Embryonic facial prominence (tissue), 1 donor: Measurements from ENCODE around the gene JMJD1C.

ENCODE experiments used
- DNase-seq: peaks from one replicate; pipeline ENCODE4 v3.0.0-alpha.2; 2016; ENCODE audit errors: extremely low spot score

The JMJD1C gene

DNA sequence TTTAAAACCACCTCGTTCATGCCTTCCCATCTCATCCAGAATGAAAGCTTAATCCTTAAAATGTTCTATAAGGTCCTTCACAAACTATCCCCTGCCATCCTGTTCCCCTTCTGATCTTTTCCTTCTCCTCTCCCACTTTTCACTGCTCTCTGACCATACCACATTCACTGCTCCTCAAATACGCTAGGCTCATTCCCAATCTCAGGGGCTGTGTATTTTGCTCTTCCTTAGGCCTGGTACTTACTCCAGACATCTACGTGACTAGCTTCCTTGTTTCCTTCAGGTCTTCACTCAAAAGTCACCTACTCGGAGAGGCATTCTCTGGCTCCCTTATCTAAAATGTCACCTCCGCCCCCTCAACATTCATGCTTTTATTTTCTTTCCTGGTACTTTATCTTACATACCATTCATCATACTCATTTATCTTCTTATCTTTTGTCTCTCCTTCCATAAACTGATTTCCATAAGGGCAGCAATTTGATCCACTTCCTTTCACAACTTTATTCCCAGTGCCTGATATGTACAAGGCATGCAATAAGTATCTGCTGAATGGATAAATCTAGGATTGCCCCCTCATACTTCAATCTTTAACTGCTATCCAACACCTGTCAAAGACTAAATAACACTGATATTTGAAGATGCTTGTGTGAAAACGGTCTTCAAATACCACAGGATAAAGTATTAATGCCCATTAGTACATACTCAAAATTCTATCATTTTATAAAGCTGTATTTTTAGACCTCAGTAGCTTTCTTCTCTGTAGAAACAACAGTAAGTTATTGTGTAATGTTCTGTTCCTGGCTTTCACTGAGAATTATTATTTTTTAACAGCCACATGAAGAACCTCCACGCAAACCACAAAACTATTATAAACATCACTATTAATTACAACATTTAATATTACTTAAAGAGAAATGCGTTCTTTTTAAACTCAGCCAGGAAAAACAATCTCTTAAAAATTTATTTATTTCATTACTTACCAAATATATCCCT is 27.0 kb downstream of the JMJD1C start:
- DNase-seq, result no peak

DNA sequence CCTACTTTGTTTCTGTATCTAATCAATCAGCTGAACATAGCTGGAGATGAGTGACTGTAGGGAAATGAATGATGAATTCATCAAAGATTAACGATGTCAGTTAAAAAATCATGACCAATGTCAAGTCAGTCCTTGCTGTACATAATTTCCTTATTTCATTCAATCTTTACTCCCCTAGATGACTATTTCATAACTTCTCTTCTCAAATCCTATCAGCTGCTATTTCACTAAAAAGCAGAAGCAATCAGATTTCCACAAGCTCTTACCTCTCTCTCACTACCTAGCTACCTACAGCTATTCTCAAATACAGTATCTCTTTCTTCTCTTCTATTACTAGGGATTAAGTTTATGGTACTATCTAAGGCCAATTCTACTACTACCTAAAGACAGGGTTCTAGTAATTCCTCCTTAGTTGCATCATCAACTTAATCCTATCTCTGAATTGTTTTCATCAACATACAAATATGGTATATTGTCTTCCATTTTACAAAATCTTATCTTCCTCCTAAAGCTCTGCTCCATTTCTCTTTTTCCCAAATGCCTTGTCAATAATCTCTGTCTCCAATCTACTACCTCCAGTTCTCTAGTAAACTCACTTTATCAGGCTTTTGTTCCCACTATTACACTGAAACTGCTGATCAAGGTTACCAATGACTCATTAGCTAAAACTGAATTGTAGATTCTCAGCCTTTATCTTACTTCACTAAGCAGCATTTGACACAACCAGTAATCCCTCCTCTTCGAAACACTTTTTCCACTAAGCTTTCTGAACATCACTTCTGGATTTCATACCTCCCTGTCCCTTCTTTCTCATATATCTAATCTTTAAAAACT is 28.4 kb downstream of the JMJD1C start:
- DNase-seq, result no peak

DNA sequence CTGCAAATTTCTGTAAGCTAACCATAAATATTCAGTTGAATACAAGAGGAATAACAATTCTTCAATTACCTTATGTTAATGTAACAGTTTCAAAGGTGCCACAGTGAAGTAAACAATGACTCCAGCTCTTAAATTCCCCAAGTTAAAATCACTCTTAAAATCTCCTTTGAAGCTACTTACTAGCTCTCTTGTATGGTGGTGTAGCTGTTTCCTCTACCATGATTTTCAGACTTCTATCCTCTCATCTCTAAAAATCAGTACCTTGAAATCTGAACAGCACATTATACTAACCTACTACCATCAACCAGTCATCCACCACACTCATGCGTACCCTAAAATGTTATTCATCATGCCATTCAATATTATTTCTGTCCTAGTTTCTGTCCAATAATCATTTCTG is 29.6 kb downstream of the JMJD1C start:
- DNase-seq, result no peak

DNA sequence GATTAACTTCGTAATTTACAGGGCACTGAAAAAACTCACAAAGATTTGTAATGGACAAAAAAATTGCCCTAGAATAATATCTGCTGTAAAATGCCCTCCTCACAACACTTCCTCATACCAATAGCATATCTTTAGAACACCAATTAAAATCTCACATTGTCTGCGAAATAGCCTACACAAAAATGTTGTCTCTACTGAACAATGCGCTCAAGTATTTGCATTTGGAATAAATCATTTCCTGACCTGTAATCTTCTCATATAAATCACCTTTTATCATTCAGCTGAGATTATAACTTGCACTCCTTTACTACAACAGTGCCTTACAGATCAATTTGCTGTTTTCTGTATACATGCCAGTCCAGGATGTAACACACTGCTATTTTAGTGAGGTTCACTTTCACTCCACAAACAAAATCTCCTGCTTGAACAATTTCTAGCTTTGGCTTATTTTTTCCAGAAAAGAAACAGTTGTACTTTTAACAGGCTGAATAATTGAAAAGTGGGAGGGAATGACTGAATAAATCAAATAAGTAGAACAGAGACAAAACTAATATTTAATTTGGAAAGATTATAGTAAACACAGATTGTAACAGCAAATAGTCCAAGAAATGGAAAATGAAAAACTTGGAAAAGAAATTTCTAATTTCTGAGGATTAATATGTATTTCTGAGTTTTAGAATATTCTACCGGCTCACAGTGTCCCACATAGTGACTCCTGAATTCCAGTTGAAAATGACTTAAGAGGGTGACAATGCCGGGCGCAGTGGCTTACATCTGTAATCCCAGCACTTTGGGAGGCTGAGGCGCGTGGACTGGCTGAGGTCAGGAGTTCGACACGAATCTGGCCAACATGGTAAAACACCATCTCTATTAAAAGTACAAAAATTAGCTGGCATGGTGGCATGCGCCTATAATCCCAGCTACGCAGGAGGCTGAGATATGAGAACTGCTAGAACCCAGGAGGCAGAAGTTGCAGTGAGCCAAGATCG is 30.6 kb downstream of the JMJD1C start:
- DNase-seq, result no peak

DNA sequence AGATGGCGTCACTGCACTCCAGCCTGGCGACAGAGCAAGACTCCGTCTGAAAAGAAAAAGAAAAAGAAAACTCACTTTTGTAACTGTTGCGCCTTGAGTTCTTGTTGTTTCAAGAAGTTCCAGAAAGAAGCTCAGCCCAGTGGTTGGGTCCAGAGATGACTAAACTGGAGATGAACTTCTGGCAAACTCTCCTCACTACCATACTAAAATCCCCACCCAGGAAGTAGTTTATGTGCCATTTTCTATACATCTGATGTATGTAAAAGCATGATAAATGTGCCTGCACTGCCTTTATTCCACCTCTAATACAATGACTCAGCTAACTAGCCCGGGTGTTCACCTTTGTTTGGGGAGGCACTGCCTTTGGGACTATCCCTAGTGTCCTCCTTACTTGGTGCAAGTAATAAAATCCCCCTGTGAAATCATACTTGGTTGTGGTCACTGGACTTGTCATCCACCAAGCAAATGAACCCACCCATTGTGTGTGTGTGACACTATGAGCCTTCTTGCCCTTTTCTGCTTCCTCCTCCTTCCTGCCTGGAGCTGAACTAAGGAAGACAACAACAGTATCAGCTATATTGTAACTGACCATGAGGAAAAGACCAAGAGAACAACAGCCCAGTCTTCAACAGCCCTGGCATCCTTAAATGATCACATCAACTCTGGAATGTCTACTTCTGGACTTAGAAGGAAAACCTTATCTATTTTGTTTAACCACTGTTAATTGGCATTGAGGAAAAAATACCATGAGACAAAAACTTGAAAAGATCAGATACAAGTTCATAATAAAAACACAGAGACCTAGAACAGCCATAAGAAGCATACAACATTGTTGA is 33.6 kb downstream of the JMJD1C start:
- no peak for DNase-seq

DNA sequence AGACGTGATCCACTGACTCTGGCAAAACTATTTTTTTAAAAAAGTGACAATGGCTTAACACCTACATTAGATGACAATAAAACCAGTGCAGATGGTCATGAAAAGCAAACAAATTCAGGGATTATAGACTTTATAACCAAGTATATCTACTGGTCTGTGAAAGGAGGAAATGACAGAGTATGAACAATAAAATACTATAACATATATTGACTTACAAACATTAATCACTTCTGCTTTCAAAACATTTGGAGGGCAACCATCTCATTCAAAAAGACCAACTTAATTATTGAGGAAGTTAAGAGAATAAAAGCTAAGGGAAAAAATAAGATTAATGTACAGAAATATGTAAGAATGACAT is 34.8 kb downstream of the JMJD1C start:
- no peak for DNase-seq

DNA sequence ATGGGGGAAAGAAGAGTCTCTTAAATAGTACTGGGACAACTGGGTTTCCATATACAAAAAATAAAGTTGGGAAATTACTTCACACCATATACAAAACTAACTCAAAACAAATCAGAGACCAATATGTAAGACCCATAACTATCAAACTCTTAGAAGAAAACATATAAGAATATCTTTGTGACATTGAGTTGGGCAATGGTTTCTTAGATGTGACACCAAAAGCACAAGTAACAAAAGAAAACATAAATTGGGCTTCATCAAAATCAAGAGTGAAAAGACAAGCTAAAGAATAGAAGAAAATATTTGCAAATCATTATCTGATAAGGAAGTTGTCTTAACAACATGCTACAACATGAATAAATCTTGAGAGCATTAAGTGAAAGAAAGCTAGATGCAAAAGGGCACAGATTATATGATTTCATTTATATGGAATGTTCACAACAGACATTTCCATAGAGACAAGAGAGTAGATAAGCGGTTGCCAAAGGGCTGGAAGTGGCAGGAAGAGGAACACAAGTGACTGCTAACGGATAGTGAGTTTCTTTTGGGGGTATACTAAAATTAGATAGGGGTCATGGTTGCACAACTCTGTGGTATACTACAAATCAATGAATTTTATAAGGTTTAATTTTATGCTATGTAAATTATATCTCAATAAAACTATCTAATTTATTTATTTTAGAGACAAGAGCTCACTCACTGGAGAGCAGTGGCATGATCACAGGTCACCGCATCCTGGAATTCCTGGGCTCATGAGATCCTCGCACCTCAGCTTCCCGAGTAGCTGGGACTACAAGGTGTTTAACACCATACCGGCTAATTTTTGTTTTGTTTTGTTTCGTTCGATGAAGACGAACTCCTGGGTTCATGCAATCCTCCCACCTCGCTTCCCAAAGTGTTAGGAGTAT is 35.4 kb downstream of the JMJD1C start:
- no peak for DNase-seq

DNA sequence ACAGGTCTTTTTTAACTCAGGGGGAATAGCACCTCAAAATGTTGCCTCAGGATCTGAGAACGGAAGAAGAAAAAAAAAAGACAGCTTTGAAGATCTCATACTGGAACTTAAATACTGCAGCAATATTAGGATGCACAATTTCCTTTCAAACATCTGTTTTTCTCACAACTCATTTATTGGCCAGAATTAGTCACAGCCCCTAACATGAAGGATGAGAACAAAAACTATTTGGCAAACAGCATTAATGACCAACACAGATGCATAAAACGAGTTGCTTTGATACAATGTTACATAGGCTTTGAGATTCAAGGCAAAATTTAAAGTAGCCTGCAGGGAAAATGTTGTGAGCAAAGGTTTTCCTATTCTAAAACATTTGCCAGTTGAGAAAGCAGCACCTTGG is 36.5 kb downstream of the JMJD1C start:
- no peak for DNase-seq

DNA sequence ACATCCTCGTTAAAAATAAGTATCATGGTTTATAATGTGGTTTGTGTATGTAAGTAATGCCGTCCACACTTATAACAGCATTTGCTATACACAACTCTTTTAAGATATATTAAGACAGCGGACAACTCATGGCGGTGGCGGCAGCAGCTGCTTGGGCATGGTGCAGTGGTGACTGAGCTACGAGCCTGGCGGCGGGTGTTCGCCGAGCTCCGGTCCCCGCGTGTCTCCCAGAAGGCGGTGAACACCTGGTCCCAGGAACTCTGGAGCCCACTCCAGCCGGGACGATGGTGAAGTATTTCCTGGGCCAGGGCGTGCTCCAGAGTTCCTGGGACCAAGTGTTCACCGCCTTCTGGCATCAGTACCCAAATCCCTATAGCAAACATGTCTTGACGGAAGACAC is 38.8 kb downstream of the JMJD1C start:
- DNase-seq, result no peak

DNA sequence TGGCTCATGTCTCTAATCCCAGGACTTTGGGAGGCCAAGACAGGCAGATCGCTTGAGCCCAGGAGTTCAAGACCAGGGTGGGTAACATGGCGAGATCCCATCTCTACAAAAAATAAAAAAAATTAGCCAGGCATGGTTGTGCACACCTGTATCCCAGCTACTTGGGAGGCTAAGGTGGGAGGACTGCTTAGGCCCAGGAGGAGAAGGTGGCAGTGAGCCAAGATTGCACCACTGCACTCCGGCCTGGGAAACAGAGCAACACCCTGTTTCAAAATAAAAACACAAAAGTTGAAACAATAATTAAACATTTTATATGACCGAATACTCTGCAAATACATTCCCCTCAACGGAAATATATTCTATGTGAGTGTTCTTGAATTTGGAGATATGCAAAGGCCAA is 40.3 kb downstream of the JMJD1C start:
- no peak for DNase-seq

DNA sequence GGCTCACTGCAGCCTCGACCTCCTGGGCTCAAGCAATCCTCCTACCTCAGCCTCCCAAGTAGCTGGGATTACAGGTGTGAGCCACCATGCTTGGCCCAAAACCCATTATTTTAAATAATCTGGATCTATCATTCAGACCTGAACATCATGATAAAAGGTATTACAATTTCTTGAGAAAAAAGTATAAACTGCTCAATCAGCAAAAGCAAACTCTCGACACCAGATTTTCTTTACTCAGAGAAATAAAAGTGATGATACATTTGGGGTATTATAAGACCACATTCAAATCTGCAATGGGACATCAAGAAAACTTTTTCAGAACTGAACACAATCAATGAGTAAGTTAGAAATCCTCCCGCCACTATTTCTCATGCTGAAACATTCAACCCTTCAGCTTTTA is 41.2 kb downstream of the JMJD1C start:
- no peak for DNase-seq

DNA sequence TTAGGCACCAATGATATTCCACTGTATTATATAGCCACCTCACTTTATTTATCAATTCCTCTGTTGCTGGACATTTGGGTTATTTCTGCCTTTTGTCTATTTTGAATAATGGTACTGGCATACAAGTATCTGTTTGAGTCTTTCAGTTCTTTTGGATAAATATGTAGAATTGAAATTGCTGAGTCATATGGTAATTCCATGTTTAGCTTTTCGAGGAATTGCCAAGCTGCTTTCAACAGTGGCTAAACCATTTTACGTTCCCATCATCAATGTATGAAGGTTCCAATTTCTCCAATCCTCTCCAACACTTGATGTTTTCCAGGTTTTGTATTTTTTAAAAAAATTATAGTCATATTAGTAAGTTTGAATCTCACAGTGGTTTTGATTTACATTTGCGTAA is 42.3 kb downstream of the JMJD1C start:
- DNase-seq, result no peak

DNA sequence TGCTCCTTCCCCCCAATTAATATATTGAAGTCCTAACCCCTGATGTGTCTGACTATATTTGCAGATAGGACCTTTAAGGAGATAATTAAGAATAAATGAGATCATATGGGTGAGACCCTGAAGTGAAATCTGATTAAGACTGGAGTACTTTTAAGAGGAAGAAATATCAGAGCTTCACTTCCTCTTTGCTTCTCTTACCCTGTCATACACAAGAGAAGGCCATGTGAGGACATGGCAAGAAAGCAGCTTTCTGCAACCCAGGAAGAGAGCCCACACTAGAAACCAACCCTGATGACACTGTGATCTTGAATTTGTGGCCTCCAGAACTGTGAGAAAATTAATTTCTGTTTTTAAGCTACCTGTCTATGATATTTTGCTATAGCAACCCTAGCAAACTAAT is 44.2 kb downstream of the JMJD1C start:
- no peak for DNase-seq

DNA sequence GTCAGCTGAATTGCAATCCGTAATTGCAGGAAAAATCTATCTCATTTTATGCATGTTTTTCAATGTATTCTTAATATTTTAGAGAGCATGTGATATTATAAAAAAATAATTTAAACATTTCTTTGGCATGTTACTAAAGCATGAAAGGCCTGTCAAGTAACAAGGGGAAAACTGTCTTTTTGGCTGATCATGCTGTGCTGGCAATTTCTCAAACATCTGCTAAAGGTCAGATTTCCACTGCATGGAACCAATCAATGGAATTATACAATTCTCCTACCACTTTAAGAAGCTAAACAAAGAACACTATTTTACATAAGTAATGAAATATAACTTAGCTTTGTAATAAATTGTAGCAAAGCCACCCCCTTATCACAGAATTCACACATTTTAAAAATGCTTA is 49.4 kb downstream of the JMJD1C start:
- DNase-seq, result no peak

DNA sequence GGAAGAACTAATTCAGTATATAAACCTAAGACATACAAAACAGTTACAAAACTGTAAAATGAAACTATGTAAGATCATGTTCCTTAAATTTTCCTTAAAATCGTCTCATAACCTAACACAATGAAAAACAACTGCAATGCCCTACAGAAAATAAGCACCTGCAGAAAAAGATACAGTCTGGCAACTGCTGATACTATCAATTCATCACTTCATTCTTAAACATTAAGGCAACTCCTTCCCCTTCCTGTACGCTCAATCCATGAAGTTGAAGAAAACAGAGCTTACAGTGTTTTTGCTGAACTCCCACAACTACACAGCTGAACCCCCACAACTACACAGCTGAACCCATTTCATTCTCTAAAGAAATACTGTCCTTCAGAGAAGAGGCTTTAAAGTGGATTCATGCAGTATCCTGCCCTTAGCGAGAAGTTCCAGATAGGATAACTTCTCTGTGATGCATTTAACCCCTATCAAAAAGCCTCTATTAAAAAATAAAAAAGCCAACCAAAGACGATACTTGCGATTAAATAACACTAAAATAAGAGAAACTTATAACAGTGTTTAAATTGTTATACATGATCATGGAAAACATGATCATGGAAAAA is 50.0 kb downstream of the JMJD1C start:
- DNase-seq, result no peak

DNA sequence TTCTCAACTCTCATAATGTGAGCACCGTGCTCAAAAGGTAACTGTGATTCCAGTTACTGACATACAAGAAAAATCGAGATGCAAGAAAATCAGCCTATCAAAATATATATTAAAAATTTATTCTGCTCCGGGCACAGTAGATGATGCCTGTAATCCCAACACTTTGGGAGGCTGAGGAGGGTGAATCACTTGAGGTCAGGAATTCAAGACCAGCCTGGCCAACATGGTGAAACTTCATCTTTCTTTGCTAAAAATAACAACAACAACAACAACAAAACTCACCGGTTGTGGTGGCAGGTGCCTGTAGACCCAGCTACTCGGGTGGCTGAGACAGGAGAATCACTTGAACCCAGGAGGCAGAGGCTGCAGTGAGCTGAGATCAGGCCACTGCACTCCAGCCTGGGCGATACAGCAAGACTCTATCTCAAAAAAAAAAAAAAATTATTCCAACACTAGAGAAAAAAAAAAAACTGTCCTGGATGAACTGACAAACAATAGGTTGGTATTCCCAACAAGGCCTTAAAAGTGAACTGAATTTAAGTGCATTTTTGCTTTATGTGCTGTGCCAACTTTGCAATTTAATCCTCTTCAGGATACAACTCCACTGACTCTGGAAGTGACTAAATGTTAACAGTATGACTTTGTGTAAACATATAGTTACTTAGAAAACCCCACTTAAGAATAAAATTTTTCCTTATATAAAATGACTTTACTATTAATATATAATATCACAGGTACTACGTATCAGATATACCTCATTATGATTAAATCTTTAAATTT is 51.1 kb downstream of the JMJD1C start:
- no peak for DNase-seq

DNA sequence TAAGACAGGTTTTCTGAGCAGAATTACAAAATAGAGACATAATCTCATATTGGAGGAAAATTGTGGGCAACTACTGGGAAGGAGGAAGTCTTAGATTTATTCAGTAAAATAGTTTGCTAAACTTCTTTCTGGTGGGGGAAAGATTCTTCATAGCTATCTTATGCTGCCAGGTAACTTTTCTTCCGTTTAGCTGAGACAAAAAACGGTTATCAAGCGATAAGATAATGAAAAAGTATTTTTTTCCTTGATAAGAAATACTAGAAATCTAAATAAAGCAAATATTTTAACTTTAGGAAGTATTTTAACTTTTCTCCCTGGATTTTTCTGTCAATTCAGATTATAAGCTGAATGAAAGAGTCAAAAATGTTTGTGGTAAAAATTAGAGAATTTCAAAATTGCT is 52.3 kb downstream of the JMJD1C start:
- DNase-seq, result no peak

DNA sequence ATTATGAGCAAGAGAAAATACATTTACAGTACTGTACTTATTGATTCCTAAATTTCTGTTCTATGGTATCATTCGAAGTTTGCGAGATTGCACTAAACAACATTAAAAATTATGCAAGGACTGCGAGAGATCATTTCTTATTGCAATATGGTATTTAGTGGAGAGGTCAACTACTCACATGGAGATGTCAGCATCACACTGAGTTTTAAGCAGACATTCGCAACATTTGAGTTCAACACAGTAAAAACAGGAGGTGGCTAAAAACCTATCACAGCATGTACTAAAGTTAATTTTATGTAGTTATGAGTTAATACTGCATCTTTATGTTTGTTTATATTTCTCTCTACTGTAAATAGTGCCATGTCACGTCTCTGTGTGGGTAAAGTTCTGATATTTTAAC is 53.5 kb downstream of the JMJD1C start:
- DNase-seq, result no peak

DNA sequence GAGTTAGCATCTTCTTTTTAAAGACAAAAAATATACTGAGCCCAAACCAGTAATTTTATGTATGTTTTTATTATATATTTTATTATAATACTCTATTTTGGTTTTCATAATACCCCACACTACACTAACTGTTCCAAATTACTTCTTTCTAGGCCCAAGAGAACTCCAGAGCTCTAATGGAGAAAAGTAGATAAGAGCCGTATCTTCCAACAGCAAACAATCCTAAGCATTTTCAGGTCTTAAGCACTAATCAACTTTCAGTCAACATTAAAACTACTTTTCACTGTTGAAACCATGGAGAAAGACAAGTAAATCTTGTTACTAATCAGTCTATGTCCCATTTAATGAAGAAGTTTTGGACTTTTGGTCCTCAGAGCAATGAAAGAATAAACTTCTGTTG is 55.1 kb downstream of the JMJD1C start:
- DNase-seq, result no peak
